Stimulated activated memory B cell treated with anti-CD40 and anti-IgM and Interleukin-4, amounts not matched to agents 10 μg/mL and 1 μg/mL and 100 μg/mL, for 72 hours (primary cell): ENCODE measurements around the gene TRIM33.

Source experiments
- ATAC-seq: fragments of 150-1000 bp; cut with Tn5 transposase; 2 replicates; pipeline ENCODE4 v1.10.0; 2021
- H3K27ac Mint-ChIP-seq: one replicate; pipeline ENCODE4 v1.8.0; 2022; ENCODE audit warnings: mild to moderate bottlenecking, mixed read lengths
- H3K27me3 Mint-ChIP-seq: one replicate; pipeline ENCODE4 v1.8.0; 2022; ENCODE audit warnings: mixed read lengths
- H3K36me3 Mint-ChIP-seq: one replicate; pipeline ENCODE4 v1.8.0; 2022; ENCODE audit warnings: mixed read lengths
- H3K4me1 Mint-ChIP-seq: one replicate; pipeline ENCODE4 v1.8.0; 2022; ENCODE audit warnings: mixed read lengths
- H3K4me3 Mint-ChIP-seq: one replicate; pipeline ENCODE4 v1.8.0; 2022; ENCODE audit warnings: mild to moderate bottlenecking, moderate library complexity, mixed read lengths
- H3K9me3 Mint-ChIP-seq: one replicate; pipeline ENCODE4 v1.8.0; 2022; ENCODE audit warnings: mixed read lengths

The TRIM33 gene

GRCh38 chr1:114511032-114511785, at the start of gene TRIM33:
Gene TRIM33, minus strand, starts transcription at chr1:114511203. Its CDS starts 127 bp downstream, at chr1:114511076.
- no peaks in the 10 kb centered on the region for H3K9me3 Mint-ChIP-seq
- H3K4me1 Mint-ChIP-seq = peaks cover 49% of the 10 kb centered on the region
- H3K4me3 Mint-ChIP-seq = peak within 1 kb of the TSS; percentile 99
- peak within 1 kb of the TSS; percentile 100 for H3K27ac Mint-ChIP-seq
- no peaks in the 10 kb centered on the region for H3K27me3 Mint-ChIP-seq
- peak; percentile 93 for ATAC-seq
- peaks cover 7% of the 10 kb centered on the region for H3K36me3 Mint-ChIP-seq

- ATAC-seq = peak; percentile 78
- Mint-ChIP-seq H3K27me3 (no peaks in the 10 kb centered on the region), H3K4me3 (no peak overlapping the region), H3K9me3 (no peaks in the 10 kb centered on the region), H3K27ac (peak overlapping the region; percentile 50), H3K36me3 (peaks cover 14% of the 10 kb centered on the region), H3K4me1 (peaks cover 19% of the 10 kb centered on the region)
Measured at GRCh38 chr1:114559356-114559755, 48.4 kb upstream of the TRIM33 start.

GRCh38 chr1:114558544-114558943, 47.5 kb upstream of the TRIM33 start:
- H3K9me3 Mint-ChIP-seq = no peaks in the 10 kb centered on the region
- H3K36me3 Mint-ChIP-seq = peaks cover 11% of the 10 kb centered on the region
- ATAC-seq = no peak
- H3K4me1 Mint-ChIP-seq = peaks cover 19% of the 10 kb centered on the region
- H3K4me3 Mint-ChIP-seq = no peak overlapping the region
- H3K27me3 Mint-ChIP-seq = no peaks in the 10 kb centered on the region
- no peak overlapping the region for H3K27ac Mint-ChIP-seq

- Mint-ChIP-seq H3K36me3 (no peaks in the 10 kb centered on the region), H3K27ac (no peak overlapping the region), H3K4me3 (no peak overlapping the region), H3K27me3 (no peaks in the 10 kb centered on the region), H3K4me1 (peaks cover 10% of the 10 kb centered on the region), H3K9me3 (no peaks in the 10 kb centered on the region)
- ATAC-seq = no peak
Measured at GRCh38 chr1:114554577-114554976, 43.6 kb upstream of the TRIM33 start.

- Mint-ChIP-seq H3K4me1 (no peaks in the 10 kb centered on the region), H3K27me3 (no peaks in the 10 kb centered on the region), H3K4me3 (no peak overlapping the region), H3K9me3 (no peaks in the 10 kb centered on the region), H3K36me3 (no peaks in the 10 kb centered on the region), H3K27ac (no peak overlapping the region)
- ATAC-seq = no peak
Measured at GRCh38 chr1:114552106-114552639, 41.2 kb upstream of the TRIM33 start.

- no peaks in the 10 kb centered on the region for H3K27me3 Mint-ChIP-seq
- no peak overlapping the region for H3K27ac Mint-ChIP-seq
- ATAC-seq = no peak
Measured at GRCh38 chr1:114551400-114551799, 40.4 kb upstream of the TRIM33 start.

GRCh38 chr1:114550336-114550735, 39.3 kb upstream of the TRIM33 start:
- no peak overlapping the region for H3K4me3 Mint-ChIP-seq
- H3K36me3 Mint-ChIP-seq = no peaks in the 10 kb centered on the region
- ATAC-seq = no peak
- no peak overlapping the region for H3K27ac Mint-ChIP-seq
- H3K9me3 Mint-ChIP-seq = no peaks in the 10 kb centered on the region
- H3K4me1 Mint-ChIP-seq = no peaks in the 10 kb centered on the region
- H3K27me3 Mint-ChIP-seq = no peaks in the 10 kb centered on the region

More at GRCh38 chr1:114551400-114551799, 40.4 kb upstream of the TRIM33 start:
- H3K4me1 Mint-ChIP-seq = no peaks in the 10 kb centered on the region
- no peaks in the 10 kb centered on the region for H3K9me3 Mint-ChIP-seq
- H3K4me3 Mint-ChIP-seq = no peak overlapping the region
- no peaks in the 10 kb centered on the region for H3K36me3 Mint-ChIP-seq

- peaks cover 6% of the 10 kb centered on the region for H3K27me3 Mint-ChIP-seq
Measured at GRCh38 chr1:114549137-114549536, 38.1 kb upstream of the TRIM33 start.

GRCh38 chr1:114547076-114547475, 36.1 kb upstream of the TRIM33 start:
- no peak overlapping the region for H3K4me3 Mint-ChIP-seq
- ATAC-seq = no peak
- H3K27me3 Mint-ChIP-seq = peaks cover 10% of the 10 kb centered on the region
- no peak overlapping the region for H3K27ac Mint-ChIP-seq
- peaks cover 9% of the 10 kb centered on the region for H3K36me3 Mint-ChIP-seq
- no peaks in the 10 kb centered on the region for H3K9me3 Mint-ChIP-seq
- H3K4me1 Mint-ChIP-seq = no peaks in the 10 kb centered on the region

More at GRCh38 chr1:114549137-114549536, 38.1 kb upstream of the TRIM33 start:
- ATAC-seq = no peak
- H3K27ac Mint-ChIP-seq = no peak overlapping the region
- no peaks in the 10 kb centered on the region for H3K4me1 Mint-ChIP-seq
- no peaks in the 10 kb centered on the region for H3K9me3 Mint-ChIP-seq
- H3K36me3 Mint-ChIP-seq = peaks cover 7% of the 10 kb centered on the region
- H3K4me3 Mint-ChIP-seq = no peak overlapping the region

- no peaks in the 10 kb centered on the region for H3K4me1 Mint-ChIP-seq
- no peak for ATAC-seq
- peaks cover 10% of the 10 kb centered on the region for H3K27me3 Mint-ChIP-seq
- peaks cover 9% of the 10 kb centered on the region for H3K36me3 Mint-ChIP-seq
- no peak overlapping the region for H3K4me3 Mint-ChIP-seq
- H3K27ac Mint-ChIP-seq = no peak overlapping the region
- no peaks in the 10 kb centered on the region for H3K9me3 Mint-ChIP-seq
Measured at GRCh38 chr1:114545796-114546195, 34.8 kb upstream of the TRIM33 start.

- H3K27ac Mint-ChIP-seq = no peak overlapping the region
- peaks cover 9% of the 10 kb centered on the region for H3K36me3 Mint-ChIP-seq
- peaks cover 10% of the 10 kb centered on the region for H3K27me3 Mint-ChIP-seq
- H3K4me3 Mint-ChIP-seq = no peak overlapping the region
- H3K4me1 Mint-ChIP-seq = no peaks in the 10 kb centered on the region
- no peaks in the 10 kb centered on the region for H3K9me3 Mint-ChIP-seq
- no peak for ATAC-seq
Measured at GRCh38 chr1:114545315-114545714, 34.3 kb upstream of the TRIM33 start.

GRCh38 chr1:114540821-114541220, 29.8 kb upstream of the TRIM33 start:
- peaks cover 9% of the 10 kb centered on the region for H3K36me3 Mint-ChIP-seq
- H3K4me1 Mint-ChIP-seq = no peaks in the 10 kb centered on the region
- H3K27ac Mint-ChIP-seq = no peak overlapping the region
- no peaks in the 10 kb centered on the region for H3K9me3 Mint-ChIP-seq
- no peak overlapping the region for H3K4me3 Mint-ChIP-seq
- no peak for ATAC-seq
- H3K27me3 Mint-ChIP-seq = peaks cover 10% of the 10 kb centered on the region

- no peak overlapping the region for H3K27ac Mint-ChIP-seq
- H3K9me3 Mint-ChIP-seq = no peaks in the 10 kb centered on the region
- no peak overlapping the region for H3K4me3 Mint-ChIP-seq
- no peak for ATAC-seq
- peaks cover 10% of the 10 kb centered on the region for H3K27me3 Mint-ChIP-seq
- H3K36me3 Mint-ChIP-seq = peaks cover 9% of the 10 kb centered on the region
- no peaks in the 10 kb centered on the region for H3K4me1 Mint-ChIP-seq
Measured at GRCh38 chr1:114540272-114540671, 29.3 kb upstream of the TRIM33 start.

GRCh38 chr1:114536043-114536442, 25.0 kb upstream of the TRIM33 start:
- Mint-ChIP-seq H3K9me3 (no peaks in the 10 kb centered on the region), H3K27ac (no peak overlapping the region), H3K36me3 (no peaks in the 10 kb centered on the region), H3K4me3 (no peak overlapping the region), H3K4me1 (peaks cover 4% of the 10 kb centered on the region), H3K27me3 (no peaks in the 10 kb centered on the region)
- ATAC-seq = no peak

- H3K4me1 Mint-ChIP-seq = peaks cover 4% of the 10 kb centered on the region
- H3K27ac Mint-ChIP-seq = no peak overlapping the region
- H3K27me3 Mint-ChIP-seq = no peaks in the 10 kb centered on the region
- H3K4me3 Mint-ChIP-seq = no peak overlapping the region
- H3K9me3 Mint-ChIP-seq = no peaks in the 10 kb centered on the region
- no peaks in the 10 kb centered on the region for H3K36me3 Mint-ChIP-seq
- no peak for ATAC-seq
Measured at GRCh38 chr1:114535401-114535800, 24.4 kb upstream of the TRIM33 start.

GRCh38 chr1:114531094-114531493, 20.1 kb upstream of the TRIM33 start:
- no peaks in the 10 kb centered on the region for H3K9me3 Mint-ChIP-seq
- H3K4me3 Mint-ChIP-seq = no peak overlapping the region
- no peak overlapping the region for H3K27ac Mint-ChIP-seq
- no peaks in the 10 kb centered on the region for H3K36me3 Mint-ChIP-seq
- peaks cover 4% of the 10 kb centered on the region for H3K4me1 Mint-ChIP-seq
- peak; percentile 43 for ATAC-seq
- no peaks in the 10 kb centered on the region for H3K27me3 Mint-ChIP-seq
